Epithelial cell of prostate (primary cell): ENCODE data around the gene ZCCHC14.

Experiments used
- DNase-seq: peaks from one replicate; pipeline ENCODE4 v3.0.0-alpha.2; 2011; ENCODE audit warnings: low read depth, low spot score
- H3K27ac ChIP-seq: fragments of 450-650 bp; 2 replicates; pipeline ENCODE4 v1.5.1; 2017; ENCODE audit warnings: mild to moderate bottlenecking

Gene ZCCHC14

GRCh38 chr16:87463722-87464690 is 28.8 kb downstream of the ZCCHC14 start:
- no peak for DNase-seq
- H3K27ac ChIP-seq, result peak overlapping the region; percentile 21

GRCh38 chr16:87461466-87461991 is 31.3 kb downstream of the ZCCHC14 start:
- DNase-seq, result peak; percentile 79
- H3K27ac ChIP-seq, result peak overlapping the region; percentile 31

GRCh38 chr16:87460936-87461335 is 31.9 kb downstream of the ZCCHC14 start:
- H3K27ac ChIP-seq, result no peak overlapping the region
- no peak for DNase-seq

- DNase-seq, result no peak
Measured at GRCh38 chr16:87459833-87460232, 33.0 kb downstream of the ZCCHC14 start.

GRCh38 chr16:87459027-87459426 is 33.8 kb downstream of the ZCCHC14 start:
- no peak for DNase-seq
- no peak overlapping the region for H3K27ac ChIP-seq

More at GRCh38 chr16:87459833-87460232, 33.0 kb downstream of the ZCCHC14 start:
- H3K27ac ChIP-seq, result no peak overlapping the region

GRCh38 chr16:87458424-87458915 is 34.4 kb downstream of the ZCCHC14 start:
- peak overlapping the region; percentile 77 for H3K27ac ChIP-seq
- DNase-seq, result no peak

- peak overlapping the region; percentile 77 for H3K27ac ChIP-seq
- peak; percentile 78 for DNase-seq
Measured at GRCh38 chr16:87457709-87458423, 35.0 kb downstream of the ZCCHC14 start.

GRCh38 chr16:87457061-87457611 is 35.7 kb downstream of the ZCCHC14 start:
- DNase-seq, result no peak

GRCh38 chr16:87454391-87454790 is 38.4 kb downstream of the ZCCHC14 start:
- DNase-seq, result no peak

More at GRCh38 chr16:87457061-87457611, 35.7 kb downstream of the ZCCHC14 start:
- peak overlapping the region; percentile 77 for H3K27ac ChIP-seq

GRCh38 chr16:87453326-87453725 is 39.5 kb downstream of the ZCCHC14 start:
- no peak overlapping the region for H3K27ac ChIP-seq

More at GRCh38 chr16:87454391-87454790, 38.4 kb downstream of the ZCCHC14 start:
- H3K27ac ChIP-seq, result no peak overlapping the region

GRCh38 chr16:87451563-87452210 is 41.1 kb downstream of the ZCCHC14 start:
- H3K27ac ChIP-seq, result no peak overlapping the region
- no peak for DNase-seq

More at GRCh38 chr16:87453326-87453725, 39.5 kb downstream of the ZCCHC14 start:
- DNase-seq, result no peak

GRCh38 chr16:87448866-87449265 is 44.0 kb downstream of the ZCCHC14 start:
- no peak for DNase-seq
- H3K27ac ChIP-seq, result no peak overlapping the region

GRCh38 chr16:87447323-87447722 is 45.5 kb downstream of the ZCCHC14 start:
- H3K27ac ChIP-seq, result no peak overlapping the region
- DNase-seq, result no peak

- H3K27ac ChIP-seq, result no peak overlapping the region
- no peak for DNase-seq
Measured at GRCh38 chr16:87446479-87446878, 46.3 kb downstream of the ZCCHC14 start.

GRCh38 chr16:87445486-87445885 is 47.3 kb downstream of the ZCCHC14 start:
- DNase-seq, result no peak
- no peak overlapping the region for H3K27ac ChIP-seq

- no peak for DNase-seq
- H3K27ac ChIP-seq, result no peak overlapping the region
Measured at GRCh38 chr16:87443964-87444363, 48.9 kb downstream of the ZCCHC14 start.

- H3K27ac ChIP-seq, result no peak overlapping the region
- no peak for DNase-seq
Measured at GRCh38 chr16:87443016-87443415, 49.8 kb downstream of the ZCCHC14 start.

- DNase-seq, result no peak
- H3K27ac ChIP-seq, result no peak overlapping the region
Measured at GRCh38 chr16:87442581-87442966, 50.2 kb downstream of the ZCCHC14 start.

- DNase-seq, result no peak
- no peak overlapping the region for H3K27ac ChIP-seq
Measured at GRCh38 chr16:87441886-87442580, 50.8 kb downstream of the ZCCHC14 start.
